Frontal cortex (tissue), 4 donors: ENCODE data around the gene MPV17L. TPM values are rescaled to one million over a fixed set of nuclear protein-coding genes. Genes with fewer than 3 reads are reported as not detected.
"Not testable (repeated sequence)": the region's sequence is repeated elsewhere in the genome, so short reads cannot be mapped to it uniquely, and the experiment has no call there.

Experiments
- DNase-seq, 2 donors: peaks; one replicate each; pipeline ENCODE4 v3.0.0; 2012; ENCODE audit warnings: low spot score in 2 of 2
- FAIRE-seq: peaks from 2 replicates; lab custom pipeline; 2012; peaks lifted over from hg19 to GRCh38; lab: Jason Lieb, UNC
- total RNA-seq: library from RNA; depleted of rRNA; stranded (reverse); fragments of >200 nt; gene quantifications from one replicate; pipeline ENCODE4 v1.2.3, GENCODE V29; 2014
- donor health status: control.
- donor health status: control.
- donor health status: control.

Gene MPV17L
- 13.9 TPM for total RNA-seq

GRCh38 chr16:15395631-15396508 is at the start of gene MPV17L:
TSS of gene MPV17L (plus strand) at chr16:15395754. CDS start at chr16:15395898, 144 bp downstream.
- DNase-seq: peak; percentile 39 to 43
- FAIRE-seq: not testable (repeated sequence)

- not testable (repeated sequence) for DNase-seq, FAIRE-seq
Observed at GRCh38 chr16:15348721-15349120, 46.8 kb upstream of the MPV17L start.

DNA sequence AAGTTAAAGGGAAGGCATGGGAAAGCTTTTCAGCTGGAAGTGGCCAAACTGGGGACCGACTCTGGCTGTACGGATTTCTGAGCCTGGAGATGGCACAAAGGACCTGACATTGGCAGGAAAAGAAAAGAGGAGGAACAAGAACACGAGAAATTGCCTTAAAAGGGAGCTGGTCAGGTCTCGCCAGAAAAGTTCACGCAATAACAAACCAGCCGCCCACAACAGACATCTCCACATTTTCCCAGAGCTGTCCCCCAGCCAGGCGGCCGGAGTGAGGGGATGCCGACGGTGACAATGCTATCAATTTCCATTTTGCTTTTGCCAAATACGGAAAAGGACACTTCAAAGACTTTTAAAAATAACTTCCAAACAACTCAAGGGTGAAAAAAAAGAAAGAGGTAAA is 44.3 kb upstream of the MPV17L start:
- FAIRE-seq, DNase-seq: not testable (repeated sequence)

GRCh38 chr16:15351745-15352144 is 43.8 kb upstream of the MPV17L start:
- FAIRE-seq, DNase-seq: not testable (repeated sequence)

GRCh38 chr16:15352852-15353251 is 42.7 kb upstream of the MPV17L start:
- FAIRE-seq, DNase-seq: not testable (repeated sequence)

DNA sequence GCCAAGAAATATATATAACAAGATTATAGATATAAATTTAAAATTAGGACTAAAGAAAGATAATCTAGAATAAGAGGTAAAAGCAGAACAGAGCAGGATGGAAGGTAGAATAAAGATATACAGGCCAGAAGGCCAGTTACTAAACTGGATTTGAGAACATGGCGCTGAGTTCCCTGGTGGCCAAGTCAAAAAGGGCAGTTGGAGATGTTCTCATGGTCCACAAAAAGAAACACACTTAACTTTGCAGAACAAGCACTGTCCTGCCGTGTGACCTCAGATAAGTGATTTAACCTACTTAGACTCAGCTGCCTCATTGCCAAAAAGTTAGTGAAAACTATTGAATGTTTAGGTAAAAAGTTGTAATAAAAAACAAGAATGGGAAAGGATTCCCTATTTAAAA is 40.7 kb upstream of the MPV17L start:
- DNase-seq, FAIRE-seq: not testable (repeated sequence)

DNA sequence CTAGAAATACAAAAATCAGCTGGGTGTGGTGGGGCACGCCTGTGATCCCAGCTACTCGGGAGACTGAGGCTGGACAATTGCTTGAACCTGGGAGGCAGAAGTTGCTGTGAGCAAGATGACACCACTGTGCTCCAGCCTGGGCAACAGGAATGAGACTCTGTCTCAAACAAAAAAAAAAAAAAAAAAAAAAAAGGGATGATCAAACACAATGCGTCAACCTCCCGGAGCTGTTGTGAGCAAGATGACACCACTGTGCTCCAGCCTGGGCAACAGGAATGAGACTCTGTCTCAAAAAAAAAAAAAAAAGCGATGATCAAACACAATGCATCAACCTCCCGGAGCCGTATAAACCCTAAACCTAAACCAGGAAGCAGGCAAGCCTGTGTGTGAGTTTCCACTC is 38.1 kb upstream of the MPV17L start:
- FAIRE-seq, DNase-seq: not testable (repeated sequence)

- FAIRE-seq, DNase-seq: not testable (repeated sequence)
Observed at GRCh38 chr16:15378194-15378593, 17.4 kb upstream of the MPV17L start, which contains the start of gene NPIPA5. TSS of gene NPIPA5 (minus strand) at chr16:15378294. CDS start at chr16:15378294, 0 bp downstream.

DNA sequence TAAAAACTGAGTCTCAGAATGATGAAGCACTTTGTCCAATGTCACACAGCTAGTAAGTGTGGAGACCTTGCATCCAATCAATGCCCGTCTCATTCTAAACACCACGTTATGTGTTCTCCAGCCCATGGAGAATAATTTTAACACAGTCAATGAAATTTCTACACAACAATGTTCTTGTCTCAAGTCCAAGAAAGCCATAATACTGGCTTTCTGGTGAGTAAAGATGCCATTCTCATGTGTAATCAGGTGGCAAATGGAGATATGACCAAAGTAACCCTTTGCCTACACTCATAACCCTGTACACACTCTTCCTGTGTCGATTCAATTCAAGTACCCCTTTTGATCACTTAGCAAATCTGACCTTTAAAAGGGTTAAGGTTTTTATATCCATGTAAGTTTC is 12.7 kb upstream of the MPV17L start:
- DNase-seq, FAIRE-seq: not testable (repeated sequence)

DNA sequence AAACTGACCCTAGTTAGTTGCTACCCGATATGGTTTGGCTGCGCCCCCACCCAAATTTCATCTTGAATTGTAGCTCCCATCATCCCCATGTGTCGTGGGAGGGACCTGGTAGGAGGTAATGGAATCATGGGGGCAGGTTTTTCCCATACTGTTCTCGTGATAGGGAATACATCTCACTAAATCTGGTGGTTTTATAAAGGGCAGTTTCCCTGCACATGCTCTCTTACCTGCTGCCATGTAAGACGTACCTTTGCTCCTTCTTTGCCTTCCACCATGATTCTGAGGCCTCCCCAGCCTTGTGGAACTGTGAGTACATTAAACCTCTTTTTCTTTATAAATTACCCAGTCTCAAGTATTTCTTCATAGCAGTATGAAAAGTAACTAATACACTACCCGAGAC is 7.5 kb upstream of the MPV17L start:
- not testable (repeated sequence) for FAIRE-seq, DNase-seq

DNA sequence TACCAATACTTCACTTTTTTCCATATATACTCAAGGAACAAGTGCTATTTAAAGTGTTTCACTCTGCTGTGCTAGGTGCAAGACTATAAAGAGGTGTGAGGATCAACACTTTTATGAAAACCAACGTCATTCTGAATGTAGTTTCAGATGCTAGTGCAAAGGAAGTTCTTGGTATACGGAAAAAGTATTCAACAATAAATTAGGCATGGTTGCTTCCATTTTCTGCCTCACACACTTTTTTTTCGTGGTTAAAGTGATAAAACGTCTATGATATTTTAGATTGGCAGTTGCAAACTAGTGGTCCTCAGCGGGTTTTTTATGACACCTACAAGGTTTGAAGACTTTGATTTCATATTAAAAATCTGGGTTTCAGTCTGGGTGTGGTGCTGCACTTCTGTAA is 5.6 kb upstream of the MPV17L start:
- DNase-seq, FAIRE-seq: not testable (repeated sequence)

GRCh38 chr16:15393025-15393424 is 2.5 kb upstream of the MPV17L start:
- not testable (repeated sequence) for DNase-seq, FAIRE-seq

- not testable (repeated sequence) for FAIRE-seq, DNase-seq
Observed at GRCh38 chr16:15396509-15396829, 915 bp downstream of the MPV17L start.

DNA sequence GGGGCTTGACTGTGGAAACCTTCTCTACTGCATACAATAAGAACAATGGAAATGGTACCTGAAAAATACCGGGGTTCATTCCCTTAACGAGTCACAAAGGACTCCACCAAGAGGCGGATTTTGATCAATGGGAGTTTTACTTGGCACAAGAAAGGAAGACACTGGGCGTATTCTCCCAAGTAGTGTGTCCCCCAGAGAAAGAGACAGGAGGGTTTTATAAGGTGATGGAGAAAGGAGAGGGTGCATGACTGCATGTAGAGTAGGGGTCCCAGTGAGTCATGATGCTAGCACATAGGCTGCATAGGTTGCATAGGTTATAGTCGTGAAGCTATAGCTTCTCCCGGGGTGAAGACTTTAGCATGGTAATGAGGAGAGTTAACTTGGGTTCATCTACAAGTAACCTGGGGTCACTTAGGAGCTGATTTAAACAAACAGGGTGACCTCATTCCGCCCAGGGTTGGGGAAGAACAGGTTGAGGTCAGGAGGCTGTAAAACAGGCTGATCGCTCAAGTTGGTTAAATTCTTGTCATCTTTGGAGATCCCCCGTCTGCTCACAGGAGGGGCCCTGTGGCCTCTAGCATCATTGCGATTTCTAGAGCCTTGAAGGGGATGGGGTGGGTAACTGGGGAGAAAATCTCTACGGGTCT is 1.5 kb downstream of the MPV17L start:
- FAIRE-seq (no peak), DNase-seq (no peak)

DNA sequence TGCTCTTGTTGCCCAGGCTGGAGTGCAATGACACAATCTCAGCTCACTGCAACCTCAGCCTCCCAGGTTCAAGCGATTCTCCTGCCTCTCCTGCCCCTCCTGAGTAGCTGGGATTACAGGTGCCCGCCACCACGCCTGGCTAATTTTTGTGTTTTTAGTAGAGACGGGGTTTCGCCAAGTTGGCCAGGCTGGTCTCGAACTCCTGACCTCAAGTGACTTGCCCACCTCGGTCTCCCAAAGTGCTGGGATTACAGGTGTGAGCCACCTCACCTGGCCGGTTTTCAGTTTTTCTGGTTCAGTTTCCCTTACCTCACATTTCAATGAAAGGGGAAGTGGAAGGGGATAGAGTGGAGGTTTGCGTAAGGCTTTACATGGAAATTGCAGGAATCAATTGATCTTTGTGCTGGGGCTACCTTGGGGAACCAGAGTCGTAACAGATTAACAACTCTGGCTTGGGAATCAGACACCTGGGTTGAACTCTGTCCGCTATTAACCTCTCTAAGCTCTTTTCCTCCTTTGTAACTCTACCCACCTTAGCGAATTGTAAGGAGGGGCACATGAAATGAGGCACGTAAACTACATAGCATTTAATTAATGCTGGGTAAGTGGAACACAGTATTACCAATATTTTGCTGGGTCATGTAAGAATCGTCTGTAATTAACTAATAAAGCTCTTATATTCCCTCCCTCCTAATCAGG is 3.2 kb downstream of the MPV17L start:
- DNase-seq: no peak
- no peak for FAIRE-seq

DNA sequence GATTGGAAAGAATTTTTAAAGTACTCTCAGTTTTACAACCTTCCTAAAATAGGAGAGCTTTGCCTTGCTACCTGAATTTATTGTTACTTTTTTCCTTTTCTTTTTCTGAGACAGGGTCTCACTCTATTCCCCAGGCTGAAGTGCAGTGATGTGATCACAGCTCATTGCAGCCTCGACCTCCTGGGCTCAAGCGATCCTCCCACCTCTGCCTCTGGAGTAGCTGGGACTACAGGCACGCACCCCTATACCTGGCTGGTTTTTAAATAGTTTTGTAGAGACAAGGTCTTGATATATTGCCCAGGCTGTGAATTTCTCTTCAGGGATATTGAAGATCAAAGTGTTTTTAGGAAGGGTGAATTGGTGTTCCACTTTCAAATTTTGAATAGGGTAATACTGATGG is 3.8 kb downstream of the MPV17L start:
- FAIRE-seq: no peak
- DNase-seq: no peak

DNA sequence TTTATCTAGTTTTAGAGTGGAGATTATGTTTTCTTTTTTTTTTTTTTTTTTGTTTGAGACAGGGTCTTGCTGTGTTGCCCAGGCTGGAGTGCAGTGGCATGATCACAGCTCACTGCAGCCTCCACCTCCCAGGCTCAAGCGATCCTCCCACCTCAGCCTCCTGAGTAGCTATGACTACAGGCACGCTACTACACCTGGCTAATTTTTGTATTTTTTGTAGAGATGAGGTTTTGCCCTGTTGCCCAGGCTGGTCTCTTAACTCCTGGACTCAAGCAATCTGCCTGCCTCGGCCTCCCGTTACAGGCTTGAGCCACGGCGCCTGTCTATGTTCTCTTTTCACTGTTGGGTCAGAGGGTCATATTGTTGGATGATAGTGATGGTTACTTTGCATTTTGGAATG is 4.8 kb downstream of the MPV17L start:
- not testable (repeated sequence) for DNase-seq, FAIRE-seq

- DNase-seq (no peak), FAIRE-seq (no peak)
Observed at GRCh38 chr16:15401972-15402371, 6.4 kb downstream of the MPV17L start.

- no peak for FAIRE-seq
Observed at GRCh38 chr16:15403392-15403995, 7.9 kb downstream of the MPV17L start.

GRCh38 chr16:15404091-15404490 is 8.5 kb downstream of the MPV17L start:
- not testable (repeated sequence) for FAIRE-seq, DNase-seq

More at GRCh38 chr16:15403392-15403995, 7.9 kb downstream of the MPV17L start:
- DNase-seq: no peak
